Stimulated activated CD4-positive, alpha-beta T cell treated with anti-CD3 and anti-CD28 coated beads, TNF-alpha, amount 100 ng/mL, for 4 hours (primary cell): ENCODE measurements around the gene POMZP3.
"Not testable (repeated sequence)": the region's sequence is repeated elsewhere in the genome, so short reads cannot be mapped to it uniquely, and the experiment has no call there.

Experiments
- DNase-seq, 3 experiments: peaks; one replicate each; pipeline ENCODE4 v3.0.0-alpha.2; 2020; ENCODE audit warnings: low read depth in 3 of 3

POMZP3 gene

GRCh38 chr7:76626989-76627642, at the start of gene POMZP3:
Gene POMZP3 (minus strand): TSS chr7:76627279. CDS start chr7:76626064, 1,215 bp downstream.
- DNase-seq: peak in 2 of 3 experiments; percentile 20 to 22

GRCh38 chr7:76675783-76676182, 48.7 kb upstream of the POMZP3 start:
- DNase-seq: not testable (repeated sequence)

- DNase-seq: not testable (repeated sequence)
Observed at GRCh38 chr7:76673346-76673745, 46.3 kb upstream of the POMZP3 start.

GRCh38 chr7:76659212-76659611, 32.1 kb upstream of the POMZP3 start:
- DNase-seq: not testable (repeated sequence)

- not testable (repeated sequence) for DNase-seq
Observed at GRCh38 chr7:76656425-76656824, 29.3 kb upstream of the POMZP3 start.

- DNase-seq: not testable (repeated sequence)
Observed at GRCh38 chr7:76642620-76643019, 15.5 kb upstream of the POMZP3 start.

GRCh38 chr7:76637061-76637691, 10.1 kb upstream of the POMZP3 start:
- DNase-seq: not testable (repeated sequence)

GRCh38 chr7:76626581-76626980, 498 bp downstream of the POMZP3 start:
- peak in 1 of 3 experiments; percentile 28 for DNase-seq

- not testable (repeated sequence) for DNase-seq
Observed at GRCh38 chr7:76619439-76620190, 7.5 kb downstream of the POMZP3 start.

GRCh38 chr7:76613783-76614182, 13.3 kb downstream of the POMZP3 start:
- not testable (repeated sequence) for DNase-seq

GRCh38 chr7:76612232-76612631, 14.8 kb downstream of the POMZP3 start:
- DNase-seq: not testable (repeated sequence)

- DNase-seq: not testable (repeated sequence)
Observed at GRCh38 chr7:76609864-76610263, 17.2 kb downstream of the POMZP3 start.

GRCh38 chr7:76608469-76608868, 18.6 kb downstream of the POMZP3 start:
- not testable (repeated sequence) for DNase-seq

- DNase-seq: peak in 2 of 3 experiments; percentile 25 to 38
Observed at GRCh38 chr7:76606027-76606426, 21.1 kb downstream of the POMZP3 start.

- not testable (repeated sequence) for DNase-seq
Observed at GRCh38 chr7:76600650-76601049, 26.4 kb downstream of the POMZP3 start.

- DNase-seq: not testable (repeated sequence)
Observed at GRCh38 chr7:76600116-76600482, 27.0 kb downstream of the POMZP3 start.

GRCh38 chr7:76598590-76599264, 28.4 kb downstream of the POMZP3 start:
- not testable (repeated sequence) for DNase-seq

GRCh38 chr7:76597288-76597687, 29.8 kb downstream of the POMZP3 start:
- not testable (repeated sequence) for DNase-seq

GRCh38 chr7:76592694-76593093, 34.4 kb downstream of the POMZP3 start:
- DNase-seq: not testable (repeated sequence)

- not testable (repeated sequence) for DNase-seq
Observed at GRCh38 chr7:76591602-76592304, 35.3 kb downstream of the POMZP3 start.

- DNase-seq: not testable (repeated sequence)
Observed at GRCh38 chr7:76591033-76591432, 36.0 kb downstream of the POMZP3 start.
